HUES64 (cell line): Measurements from ENCODE around the gene FAM227A.
"Not testable (repeated sequence)": the region's sequence is repeated elsewhere in the genome, so short reads cannot be mapped to it uniquely, and the experiment has no call there.

Experiments
- H3K27ac ChIP-seq: 2 replicates; pipeline ENCODE4 v1.7.0; 2013; ENCODE audit warnings: low read depth, low read length, inconsistent platforms
- H3K27me3 ChIP-seq: 2 replicates; pipeline ENCODE4 v1.6.1; 2013; ENCODE audit warnings: mild to moderate bottlenecking, low read length; ENCODE audit not compliant: insufficient read depth
- H3K36me3 ChIP-seq: 2 replicates; pipeline ENCODE4 v1.6.1; 2013; ENCODE audit warnings: mild to moderate bottlenecking, low read length; ENCODE audit not compliant: insufficient read depth
- H3K4me1 ChIP-seq: 2 replicates; pipeline ENCODE4 v1.6.1; 2013; ENCODE audit warnings: mild to moderate bottlenecking, low read length, moderate library complexity; ENCODE audit not compliant: insufficient read depth
- H3K4me3 ChIP-seq: 2 replicates; pipeline ENCODE4 v1.5.1; 2013; ENCODE audit warnings: mild to moderate bottlenecking, low read length, moderate library complexity
- H3K9ac ChIP-seq: 2 replicates; pipeline ENCODE4 v1.6.1; 2013; ENCODE audit warnings: mild to moderate bottlenecking, low read depth, low read length
- H3K9me3 ChIP-seq: 2 replicates; pipeline ENCODE4 v1.6.1; 2013; ENCODE audit warnings: low read depth, low read length; ENCODE audit not compliant: insufficient read depth
- WGBS: fragments of 150-250, 120-280 bp; methylation state at CpG from one replicate; pipeline ENCODE4 v1.1.7; 2013; ENCODE audit warnings: missing lambda C conversion rate; 5-methylcytosine and 5-hydroxymethylcytosine counted together

The FAM227A gene

GRCh38 chr22:38655519-38656255 lies 505 bp downstream of the FAM227A start:
- no peaks in the 10 kb centered on the region for H3K27me3 ChIP-seq
- peak overlapping the region; percentile 99 for H3K9ac ChIP-seq
- peak overlapping the region; percentile 91 for H3K4me3 ChIP-seq
- peaks cover 8% of the 10 kb centered on the region for H3K4me1 ChIP-seq
- 5% methylated on average over 22 of the region's 22 CpGs for WGBS
- H3K36me3 ChIP-seq, result no peaks in the 10 kb centered on the region
- no peaks in the 10 kb centered on the region for H3K9me3 ChIP-seq
- peak overlapping the region; percentile 100 for H3K27ac ChIP-seq

- peaks cover 3% of the 10 kb centered on the region for H3K36me3 ChIP-seq
- H3K4me3 ChIP-seq, result no peak overlapping the region
- H3K27me3 ChIP-seq, result no peaks in the 10 kb centered on the region
- H3K9me3 ChIP-seq, result no peaks in the 10 kb centered on the region
- WGBS, result 98% methylated on average over 8 of the region's 8 CpGs
- H3K27ac ChIP-seq, result no peak overlapping the region
- peaks cover 8% of the 10 kb centered on the region for H3K4me1 ChIP-seq
- no peak overlapping the region for H3K9ac ChIP-seq
These were observed 2.5 kb downstream of the FAM227A start for GRCh38 chr22:38653741-38654140.

GRCh38 chr22:38652859-38653258 lies 3.3 kb downstream of the FAM227A start:
- Histone ChIP-seq H3K4me1 (peaks cover 8% of the 10 kb centered on the region), H3K9ac (no peak overlapping the region), H3K27me3 (no peaks in the 10 kb centered on the region), H3K4me3 (no peak overlapping the region), H3K36me3 (peaks cover 3% of the 10 kb centered on the region), H3K9me3 (no peaks in the 10 kb centered on the region), H3K27ac (no peak overlapping the region)

- no peak overlapping the region for H3K4me3 ChIP-seq
- H3K9ac ChIP-seq, result no peak overlapping the region
- peaks cover 10% of the 10 kb centered on the region for H3K36me3 ChIP-seq
- H3K27me3 ChIP-seq, result no peaks in the 10 kb centered on the region
- H3K27ac ChIP-seq, result no peak overlapping the region
- WGBS, result 92% methylated on average over 5 of the region's 5 CpGs
- H3K4me1 ChIP-seq, result no peaks in the 10 kb centered on the region
- H3K9me3 ChIP-seq, result no peaks in the 10 kb centered on the region
These were observed 6.2 kb downstream of the FAM227A start for GRCh38 chr22:38649841-38650522.

- Histone ChIP-seq H3K27me3 (no peaks in the 10 kb centered on the region), H3K36me3 (peaks cover 15% of the 10 kb centered on the region), H3K27ac (no peak overlapping the region), H3K9me3 (no peaks in the 10 kb centered on the region), H3K9ac (no peak overlapping the region), H3K4me3 (no peak overlapping the region), H3K4me1 (no peaks in the 10 kb centered on the region)
- WGBS, result 96% methylated on average over 6 of the region's 6 CpGs
These were observed 10.8 kb downstream of the FAM227A start for GRCh38 chr22:38645430-38645829.

- not testable (repeated sequence) for H3K9me3 ChIP-seq, H3K27ac ChIP-seq, H3K27me3 ChIP-seq, H3K4me3 ChIP-seq, H3K9ac ChIP-seq, H3K4me1 ChIP-seq
- 95% methylated on average over 5 of the region's 5 CpGs for WGBS
- peaks cover 12% of the 10 kb centered on the region; the same call in 1 of the 2 replicates for H3K36me3 ChIP-seq
These were observed 11.9 kb downstream of the FAM227A start for GRCh38 chr22:38644245-38644644.

GRCh38 chr22:38641476-38642040 lies 14.6 kb downstream of the FAM227A start:
- Histone ChIP-seq H3K36me3 (peaks cover 30% of the 10 kb centered on the region), H3K27ac (no peak overlapping the region), H3K4me1 (no peaks in the 10 kb centered on the region), H3K9ac (no peak overlapping the region), H3K9me3 (no peaks in the 10 kb centered on the region), H3K27me3 (no peaks in the 10 kb centered on the region), H3K4me3 (no peak overlapping the region)
- 98% methylated on average over 7 of the region's 13 CpGs for WGBS

GRCh38 chr22:38638728-38639127 lies 17.5 kb downstream of the FAM227A start:
- Histone ChIP-seq H3K4me1 (no peaks in the 10 kb centered on the region), H3K27ac (no peak overlapping the region), H3K9me3 (no peaks in the 10 kb centered on the region), H3K9ac (no peak overlapping the region), H3K27me3 (no peaks in the 10 kb centered on the region), H3K36me3 (peaks cover 32% of the 10 kb centered on the region), H3K4me3 (no peak overlapping the region)
- WGBS, result 95% methylated on average over 3 of the region's 3 CpGs

GRCh38 chr22:38638216-38638615 lies 18.0 kb downstream of the FAM227A start:
- Histone ChIP-seq H3K36me3 (peaks cover 30% of the 10 kb centered on the region), H3K4me1 (no peaks in the 10 kb centered on the region), H3K9me3 (no peaks in the 10 kb centered on the region), H3K9ac (no peak overlapping the region; the same call in 1 of the 2 replicates), H3K27ac (no peak overlapping the region), H3K27me3 (no peaks in the 10 kb centered on the region), H3K4me3 (no peak overlapping the region)
- 94% methylated on average over 2 of the region's 2 CpGs for WGBS

GRCh38 chr22:38632528-38632927 lies 23.7 kb downstream of the FAM227A start:
- WGBS, result 85% methylated on average over 3 of the region's 3 CpGs
- Histone ChIP-seq H3K9me3 (no peaks in the 10 kb centered on the region), H3K36me3 (peaks cover 36% of the 10 kb centered on the region; the same call in 1 of the 2 replicates)

GRCh38 chr22:38631724-38632123 lies 24.5 kb downstream of the FAM227A start:
- H3K27ac ChIP-seq, result no peak overlapping the region
- no peaks in the 10 kb centered on the region for H3K27me3 ChIP-seq
- no peaks in the 10 kb centered on the region for H3K4me1 ChIP-seq
- H3K4me3 ChIP-seq, result no peak overlapping the region
- no peaks in the 10 kb centered on the region for H3K9me3 ChIP-seq
- no peak overlapping the region for H3K9ac ChIP-seq
- 93% methylated on average over 9 of the region's 9 CpGs for WGBS
- peaks cover 28% of the 10 kb centered on the region; the same call in 1 of the 2 replicates for H3K36me3 ChIP-seq

More at GRCh38 chr22:38632528-38632927, 23.7 kb downstream of the FAM227A start:
- Histone ChIP-seq H3K4me3 (no peak overlapping the region), H3K9ac (no peak overlapping the region), H3K4me1 (no peaks in the 10 kb centered on the region), H3K27me3 (no peaks in the 10 kb centered on the region), H3K27ac (no peak overlapping the region)
